NB4 (cell line): ENCODE measurements around the gene NR2F1-AS1.
A peak's percentile ranks its signal among the peaks of the same experiment; 100 is the strongest.

ENCODE experiments used
- DNase-seq: peaks from one replicate; pipeline ENCODE4 v3.0.0; 2010; ENCODE audit warnings: low read depth
- H3K4me3 ChIP-seq: one replicate; pipeline ENCODE4 v1.5.1; 2011; ENCODE audit warnings: mild to moderate bottlenecking, low read depth, low read length, moderate library complexity
- MAX ChIP-seq: IDR thresholded peaks from 2 replicates; pipeline ENCODE4 v1.6.1; 2011; ENCODE audit warnings: low read depth, low read length
- MYC ChIP-seq: IDR thresholded peaks from 2 replicates; pipeline ENCODE4 v1.6.1; 2011; ENCODE audit warnings: low read depth, low read length
- POLR2A ChIP-seq: IDR thresholded peaks from 2 replicates; pipeline ENCODE4 v1.6.1; 2011; ENCODE audit warnings: mild to moderate bottlenecking; ENCODE audit not compliant: insufficient read length; ENCODE audit errors: extremely low read depth
- TF ChIP-seq, protein P1 (sequence below): IDR thresholded peaks from one replicate; pipeline ENCODE4 v1.5.1; 2012; ENCODE audit warnings: low read depth, low read length

NR2F1-AS1 gene

GRCh38 chr5:93403141-93403928 is 177.7 kb downstream of the NR2F1-AS1 start:
- TF ChIP-seq, protein P1, sequence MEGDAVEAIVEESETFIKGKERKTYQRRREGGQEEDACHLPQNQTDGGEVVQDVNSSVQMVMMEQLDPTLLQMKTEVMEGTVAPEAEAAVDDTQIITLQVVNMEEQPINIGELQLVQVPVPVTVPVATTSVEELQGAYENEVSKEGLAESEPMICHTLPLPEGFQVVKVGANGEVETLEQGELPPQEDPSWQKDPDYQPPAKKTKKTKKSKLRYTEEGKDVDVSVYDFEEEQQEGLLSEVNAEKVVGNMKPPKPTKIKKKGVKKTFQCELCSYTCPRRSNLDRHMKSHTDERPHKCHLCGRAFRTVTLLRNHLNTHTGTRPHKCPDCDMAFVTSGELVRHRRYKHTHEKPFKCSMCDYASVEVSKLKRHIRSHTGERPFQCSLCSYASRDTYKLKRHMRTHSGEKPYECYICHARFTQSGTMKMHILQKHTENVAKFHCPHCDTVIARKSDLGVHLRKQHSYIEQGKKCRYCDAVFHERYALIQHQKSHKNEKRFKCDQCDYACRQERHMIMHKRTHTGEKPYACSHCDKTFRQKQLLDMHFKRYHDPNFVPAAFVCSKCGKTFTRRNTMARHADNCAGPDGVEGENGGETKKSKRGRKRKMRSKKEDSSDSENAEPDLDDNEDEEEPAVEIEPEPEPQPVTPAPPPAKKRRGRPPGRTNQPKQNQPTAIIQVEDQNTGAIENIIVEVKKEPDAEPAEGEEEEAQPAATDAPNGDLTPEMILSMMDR: no peak
- no peak for TF ChIP-seq POLR2A
- no peak for TF ChIP-seq MAX
- TF ChIP-seq MYC: no peak
- no peak for DNase-seq
- H3K4me3 ChIP-seq: no peak overlapping the region

- no peak overlapping the region for H3K4me3 ChIP-seq
- DNase-seq: no peak
- no peak for TF ChIP-seq MAX
- TF ChIP-seq MYC: no peak
- no peak for TF ChIP-seq POLR2A
- TF ChIP-seq, protein P1: no peak
These were observed 178.6 kb downstream of the NR2F1-AS1 start for GRCh38 chr5:93402451-93402850.

DNA sequence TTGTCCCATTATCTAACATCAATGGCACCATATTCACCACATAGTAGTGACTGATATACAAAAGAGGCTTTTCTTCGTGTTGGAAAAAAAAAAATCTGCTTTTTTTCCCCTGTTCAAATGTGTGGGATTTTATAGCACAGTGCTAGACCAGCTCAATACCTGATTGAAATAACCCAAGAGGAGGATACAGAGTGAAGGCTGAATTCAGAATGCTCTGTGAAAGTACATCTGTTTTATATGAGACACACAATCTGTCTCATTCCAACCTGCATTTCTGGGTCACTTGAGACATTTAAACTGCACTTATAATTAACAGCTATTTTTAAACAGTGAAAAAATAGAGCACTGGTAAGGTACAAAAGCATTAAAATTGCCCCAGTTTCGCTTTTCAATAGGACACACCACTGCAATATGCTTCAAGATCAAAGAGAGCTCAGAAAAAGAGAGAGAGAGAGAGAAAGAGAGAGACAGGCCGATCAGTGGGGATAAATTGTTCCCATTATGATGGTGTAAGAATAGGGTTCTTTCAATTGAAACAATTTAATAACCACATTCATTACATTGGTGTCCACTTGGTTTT is 179.3 kb downstream of the NR2F1-AS1 start:
- H3K4me3 ChIP-seq: no peak overlapping the region
- no peak for DNase-seq
- no peak for TF ChIP-seq MYC
- TF ChIP-seq, protein P1: no peak
- no peak for TF ChIP-seq MAX
- no peak for TF ChIP-seq POLR2A

GRCh38 chr5:93399675-93400074 is 181.3 kb downstream of the NR2F1-AS1 start:
- DNase-seq: no peak
- no peak overlapping the region for H3K4me3 ChIP-seq
- TF ChIP-seq MYC (no peak), MAX (no peak), POLR2A (no peak)
- TF ChIP-seq, protein P1: no peak

GRCh38 chr5:93395971-93396379 is 185.0 kb downstream of the NR2F1-AS1 start:
- no peak overlapping the region for H3K4me3 ChIP-seq
- peak; percentile 22 for DNase-seq
- TF ChIP-seq MAX (no peak), MYC (no peak), POLR2A (no peak)
- TF ChIP-seq, protein P1: no peak
